ENCODE results near the gene MRGPRF.

The MRGPRF gene

GRCh38 chr11:69050592-69051380 is 37.7 kb upstream of the MRGPRF start:
- no peak for DNase-seq (ENCODE audit: low spot score)

GRCh38 chr11:69049490-69049867 is 36.4 kb upstream of the MRGPRF start:
- DNase-seq (ENCODE audit: low spot score), result no peak

- peak; percentile 94 for DNase-seq (ENCODE audit: low spot score)
Measured at GRCh38 chr11:69048694-69049489, 35.8 kb upstream of the MRGPRF start, which contains the start of gene TPCN2. TSS of gene TPCN2 (plus strand) at chr11:69048932. CDS start at chr11:69048998, 66 bp downstream.

- DNase-seq (ENCODE audit: low spot score), result no peak
Measured at GRCh38 chr11:69048031-69048693, 35.1 kb upstream of the MRGPRF start.

- DNase-seq (ENCODE audit: low spot score), result no peak
Measured at GRCh38 chr11:69044111-69045013, 31.3 kb upstream of the MRGPRF start.

GRCh38 chr11:69041516-69041915 is 28.5 kb upstream of the MRGPRF start:
- DNase-seq (ENCODE audit: low spot score), result no peak

GRCh38 chr11:69040581-69041260 is 27.7 kb upstream of the MRGPRF start:
- no peak for DNase-seq (ENCODE audit: low spot score)

- no peak for DNase-seq (ENCODE audit: low spot score)
Measured at GRCh38 chr11:69040051-69040450, 27.0 kb upstream of the MRGPRF start.

- no peak for DNase-seq (ENCODE audit: low spot score)
Measured at GRCh38 chr11:69039501-69039900, 26.5 kb upstream of the MRGPRF start.

- DNase-seq (ENCODE audit: low spot score), result no peak
Measured at GRCh38 chr11:69037544-69037943, 24.5 kb upstream of the MRGPRF start.

- DNase-seq (ENCODE audit: low spot score), result no peak
Measured at GRCh38 chr11:69037074-69037473, 24.0 kb upstream of the MRGPRF start.

- no peak for DNase-seq (ENCODE audit: low spot score)
Measured at GRCh38 chr11:69035946-69036340, 22.9 kb upstream of the MRGPRF start.

- no peak for DNase-seq (ENCODE audit: low spot score)
Measured at GRCh38 chr11:69035150-69035945, 22.3 kb upstream of the MRGPRF start.

- DNase-seq (ENCODE audit: low spot score), result no peak
Measured at GRCh38 chr11:69034123-69034867, 21.2 kb upstream of the MRGPRF start.

GRCh38 chr11:69033431-69033830 is 20.4 kb upstream of the MRGPRF start:
- DNase-seq (ENCODE audit: low spot score), result no peak

GRCh38 chr11:69032833-69033232 is 19.8 kb upstream of the MRGPRF start:
- DNase-seq (ENCODE audit: low spot score), result no peak

- DNase-seq (ENCODE audit: low spot score), result no peak
Measured at GRCh38 chr11:69030301-69030700, 17.3 kb upstream of the MRGPRF start.

GRCh38 chr11:69027704-69028372 is 14.8 kb upstream of the MRGPRF start:
- DNase-seq (ENCODE audit: low spot score), result no peak

- no peak for DNase-seq (ENCODE audit: low spot score)
Measured at GRCh38 chr11:69024509-69024908, 11.5 kb upstream of the MRGPRF start.
